A204.1 (cell line): ENCODE results near the gene C9orf72.

Experiments
- FAIRE-seq: peaks from 2 replicates; lab custom pipeline; 2012; peaks lifted over from hg19 to GRCh38; lab: Jason Lieb, UNC

C9orf72 gene

DNA sequence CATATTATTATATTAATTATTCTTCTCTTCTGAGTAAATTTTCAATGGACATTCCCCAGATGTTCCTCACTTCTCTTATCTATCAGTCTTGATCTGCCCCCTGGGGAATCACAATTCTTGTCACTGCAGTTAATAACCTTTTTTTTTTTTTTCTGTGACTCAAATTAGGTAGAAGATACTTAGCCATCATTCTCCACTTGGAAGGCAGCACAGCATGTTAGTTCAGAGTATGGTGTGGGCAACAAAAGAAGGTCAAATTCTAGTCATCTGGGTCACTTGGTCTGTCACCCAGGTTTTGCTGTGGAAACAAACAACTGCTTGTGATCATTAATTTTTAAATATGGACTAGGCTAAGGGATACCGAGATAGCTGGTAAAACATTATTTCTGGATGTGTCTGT lies 35.5 kb downstream of the C9orf72 start:
- FAIRE-seq, result no peak

DNA sequence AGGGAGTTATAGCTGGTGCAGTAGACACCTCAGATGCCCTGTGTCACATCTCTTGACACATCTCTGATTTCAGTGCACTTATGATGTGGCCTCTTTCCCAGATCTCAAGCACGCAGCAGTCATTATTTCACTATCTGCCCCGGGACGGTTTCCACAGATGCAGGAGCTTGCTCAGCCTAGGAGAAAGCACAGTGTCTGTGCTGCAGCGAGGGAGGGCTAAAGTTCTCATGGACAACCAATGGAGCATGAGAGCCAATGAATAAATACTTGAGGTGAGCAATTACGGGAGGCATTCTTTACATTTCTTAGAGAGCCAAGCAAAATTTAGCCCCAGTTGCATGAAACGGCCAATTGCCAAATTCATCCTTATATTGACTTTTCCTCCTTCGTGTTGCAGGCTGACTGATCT lies 36.2 kb downstream of the C9orf72 start:
- no peak for FAIRE-seq

DNA sequence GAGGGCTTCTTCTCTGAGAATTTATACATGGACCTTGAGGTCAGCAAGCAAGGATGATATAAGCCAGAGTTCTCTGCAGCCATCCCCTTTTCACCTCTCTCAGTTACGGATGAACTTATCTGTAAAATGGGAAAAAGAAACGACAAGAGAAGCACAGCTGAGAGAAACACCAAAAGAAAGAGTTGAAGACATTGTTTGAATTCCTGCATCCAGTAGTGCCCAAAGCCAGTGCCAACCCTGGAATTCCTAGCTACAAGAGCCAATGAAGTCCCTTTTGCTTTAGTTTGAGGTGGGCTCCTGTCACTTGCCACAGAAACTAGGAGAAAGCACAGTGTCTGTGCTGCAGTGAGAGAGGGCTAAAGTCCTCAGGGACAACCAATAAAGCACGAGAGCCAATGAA lies 37.1 kb downstream of the C9orf72 start:
- FAIRE-seq, result no peak

DNA sequence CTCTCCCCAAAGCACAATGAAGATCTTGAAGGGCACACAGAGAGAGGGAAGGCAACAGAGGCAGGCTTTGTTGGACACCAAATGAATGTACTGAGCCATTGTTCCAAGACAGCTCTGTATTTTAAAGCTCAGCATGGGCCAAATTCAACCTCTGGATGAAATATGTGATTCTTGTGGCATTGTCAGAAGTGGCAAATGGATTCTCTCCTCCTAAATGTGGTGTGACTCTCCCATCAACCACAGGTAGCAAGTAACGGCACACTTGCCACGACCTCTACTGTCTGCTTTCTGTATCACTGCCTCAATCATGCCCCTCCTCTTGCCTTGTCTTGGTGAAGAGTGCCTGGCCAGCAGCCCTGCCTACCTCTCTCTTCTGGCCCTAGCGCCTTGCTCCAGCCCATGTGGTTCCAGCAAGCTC lies 37.6 kb downstream of the C9orf72 start:
- no peak for FAIRE-seq

DNA sequence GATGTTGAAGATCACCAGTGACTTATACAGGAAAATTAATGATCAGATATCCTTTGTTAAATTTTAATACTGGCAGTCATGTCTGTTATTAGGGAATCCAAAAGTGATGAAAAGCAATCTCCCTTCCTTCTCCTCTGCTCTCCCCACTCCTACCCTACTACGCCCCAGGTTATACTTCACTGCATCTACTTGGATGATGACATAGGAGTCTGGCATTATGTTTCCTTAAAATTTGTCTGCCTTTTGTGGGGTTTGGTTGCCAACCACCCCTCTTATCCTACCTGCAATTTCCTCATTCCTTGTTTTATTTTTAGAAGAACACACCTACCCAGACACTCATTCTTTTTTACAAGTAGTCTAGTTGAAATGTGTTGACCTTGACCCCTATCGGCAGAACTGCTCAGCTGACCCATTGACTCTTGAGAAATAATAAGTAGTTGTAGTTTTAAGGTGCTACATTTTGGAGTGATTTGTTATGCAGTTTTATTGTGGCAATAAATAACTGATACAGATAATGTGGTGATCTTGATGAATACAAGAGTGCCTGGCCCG lies 38.5 kb downstream of the C9orf72 start:
- FAIRE-seq, result no peak

DNA sequence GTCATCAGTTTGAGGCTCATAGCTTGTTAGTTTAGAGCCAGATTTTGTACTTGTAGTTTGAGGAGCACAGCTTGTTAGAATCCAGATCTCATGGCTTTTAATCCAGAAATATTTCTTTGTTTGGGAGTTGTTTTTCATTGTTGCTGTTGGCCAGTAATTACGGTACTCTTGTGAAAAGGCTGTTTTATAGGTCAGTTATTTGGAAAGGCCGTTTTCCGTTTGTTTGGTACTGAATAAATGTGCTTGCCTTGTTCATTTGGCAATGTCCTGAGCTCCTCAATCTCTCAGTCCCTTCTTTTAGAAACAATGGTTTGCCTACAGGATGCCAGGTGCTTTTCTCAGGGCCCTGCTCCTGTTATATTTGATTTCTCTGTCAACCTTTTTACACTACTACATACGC lies 39.1 kb downstream of the C9orf72 start:
- FAIRE-seq, result no peak

DNA sequence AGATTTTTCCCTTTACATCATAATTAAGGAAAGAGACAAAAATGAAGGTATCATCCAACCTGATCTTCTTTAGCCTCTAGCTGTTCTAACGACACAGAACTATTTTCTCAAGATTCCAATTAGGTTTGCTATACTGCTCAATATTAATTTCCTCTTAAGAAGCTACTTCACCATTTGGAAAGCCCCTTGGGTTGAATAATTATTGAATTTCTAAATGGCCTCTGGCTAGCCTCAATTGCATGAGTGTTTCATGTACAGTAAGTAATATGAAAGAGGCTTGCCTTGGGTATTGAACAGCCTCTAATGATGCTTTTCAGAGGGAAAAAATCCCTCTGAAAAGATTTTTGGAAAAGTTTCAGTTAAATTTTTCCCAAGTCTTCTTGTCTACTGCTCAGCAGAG lies 40.0 kb downstream of the C9orf72 start:
- FAIRE-seq, result no peak

DNA sequence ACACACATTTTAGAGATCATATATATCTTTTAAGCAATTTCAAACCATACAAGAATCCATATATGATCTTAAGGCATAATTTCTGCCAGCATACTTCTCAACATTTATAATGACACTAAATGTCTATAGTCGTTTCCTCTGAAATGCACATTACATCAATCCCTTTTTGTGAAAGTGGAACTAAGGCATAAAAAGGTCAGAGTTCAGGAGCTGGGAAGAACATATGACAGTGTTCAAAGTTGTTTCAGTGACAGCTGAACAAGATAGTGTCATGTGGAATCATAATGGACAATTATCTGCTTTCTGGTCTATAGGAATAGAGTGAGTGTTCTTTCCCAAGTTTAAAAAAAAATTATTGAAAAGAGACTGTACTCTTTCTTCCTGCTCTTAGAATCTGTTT lies 41.2 kb downstream of the C9orf72 start:
- no peak for FAIRE-seq

DNA sequence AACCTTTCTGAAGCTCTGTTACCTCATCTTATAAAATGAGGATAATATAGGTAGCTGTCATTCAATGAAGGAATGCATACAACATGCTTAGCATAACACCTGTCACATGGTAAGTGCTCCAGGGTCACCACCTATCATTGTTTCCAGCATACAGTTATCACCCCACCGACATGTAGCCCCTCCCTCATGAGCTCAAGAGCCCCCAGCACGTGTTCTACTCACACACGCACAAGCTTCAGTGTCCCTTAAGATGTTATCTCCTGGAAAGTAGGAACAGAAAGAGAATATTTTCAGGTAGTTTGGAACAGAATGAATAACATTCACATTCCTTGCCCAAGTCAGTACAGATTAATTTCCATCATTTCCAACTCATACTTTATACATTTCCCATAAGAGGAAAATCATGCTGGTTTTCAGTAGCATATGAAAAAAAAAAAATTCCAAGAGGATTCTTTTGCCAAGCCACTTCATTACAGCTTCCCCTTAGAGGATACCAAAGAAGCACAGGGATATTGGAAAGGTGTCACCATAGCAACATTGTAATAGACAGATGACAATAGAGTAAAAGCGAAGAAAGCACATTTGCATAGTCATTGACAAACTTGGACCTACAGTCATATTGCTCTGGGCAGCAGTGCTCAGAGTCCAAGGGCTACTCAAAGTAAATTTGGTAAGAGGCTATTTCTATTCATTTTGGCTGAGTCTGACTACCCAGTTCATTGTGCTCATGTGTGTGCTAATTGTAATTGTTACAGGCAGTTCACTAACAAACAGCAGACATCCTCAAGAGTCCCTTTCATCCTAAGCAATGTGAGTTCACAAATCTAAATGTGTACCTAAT lies 42.1 kb downstream of the C9orf72 start:
- FAIRE-seq, result no peak

DNA sequence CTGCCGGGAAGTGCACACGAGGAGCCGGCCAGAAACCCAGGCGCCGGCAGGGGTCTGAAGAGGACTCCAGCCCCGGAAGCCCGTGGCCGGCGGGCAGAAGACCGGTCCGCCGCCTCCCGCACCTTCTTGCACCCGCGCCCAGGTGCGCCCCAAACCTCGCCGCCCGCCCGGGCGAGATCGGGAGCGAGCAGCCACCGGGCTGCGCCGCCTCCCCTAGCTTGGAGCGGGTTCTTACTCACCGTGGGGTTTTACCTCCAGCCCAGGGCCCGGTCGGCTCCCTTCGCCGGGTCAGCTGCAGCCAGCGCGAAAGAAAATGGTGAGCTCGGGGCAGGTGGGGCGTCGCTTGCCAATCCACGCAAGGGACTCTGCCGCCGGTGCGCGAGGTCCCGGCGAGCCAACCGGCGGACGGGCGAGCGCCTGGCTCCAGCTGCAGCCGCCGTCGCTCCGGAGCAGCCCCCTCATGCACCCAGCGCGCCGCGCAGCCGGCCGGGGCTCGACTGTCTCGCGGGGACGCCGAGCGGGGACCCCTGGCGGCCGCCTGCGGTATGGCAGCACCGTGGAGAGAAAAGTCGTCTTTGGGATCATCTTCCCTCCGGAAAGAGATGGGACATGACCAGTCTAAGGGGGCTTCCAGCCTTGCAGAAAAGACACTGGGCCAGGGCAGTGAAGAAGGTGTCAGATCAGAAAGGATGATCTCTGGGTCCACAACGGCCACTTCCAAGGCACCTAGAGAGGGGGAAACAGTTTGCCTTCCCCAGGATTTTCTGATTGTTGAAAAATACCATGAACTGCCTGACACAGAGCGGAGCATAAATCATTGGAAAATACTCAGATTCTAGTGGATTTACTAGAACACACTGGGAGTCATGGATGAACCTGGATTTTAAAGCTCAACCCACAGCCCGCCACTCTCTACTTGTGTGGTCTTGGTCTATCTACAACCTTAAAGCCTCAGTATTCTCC lies 43.7 kb downstream of the C9orf72 start, which contains the start of gene MOB3B:
Gene MOB3B, minus strand, starts transcription at position 499 of the 963 bp plus-strand sequence. CDS start 74,264 bp downstream, outside the sequence.
- no peak for FAIRE-seq

DNA sequence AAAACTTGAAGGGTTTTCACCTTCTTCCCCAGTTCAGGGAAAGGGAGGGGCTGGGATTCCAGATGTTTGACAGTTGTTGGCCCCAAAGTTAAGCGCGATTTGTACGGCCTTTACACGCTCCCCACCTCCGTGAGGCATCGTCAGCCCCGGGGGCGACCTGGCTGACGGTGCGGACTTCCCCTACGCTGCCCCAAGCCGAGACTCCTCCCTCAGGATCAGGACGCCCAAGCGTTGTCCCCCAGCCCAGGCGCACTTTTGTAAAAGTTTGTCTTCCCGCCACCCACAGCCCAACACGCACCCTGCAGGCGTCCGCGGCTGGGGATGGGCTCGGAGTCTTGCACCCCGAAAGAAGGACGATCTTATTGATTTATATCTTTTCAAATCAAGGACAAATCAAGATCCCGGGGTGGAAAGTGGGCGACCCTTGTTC lies 44.4 kb downstream of the C9orf72 start:
- FAIRE-seq, result no peak

DNA sequence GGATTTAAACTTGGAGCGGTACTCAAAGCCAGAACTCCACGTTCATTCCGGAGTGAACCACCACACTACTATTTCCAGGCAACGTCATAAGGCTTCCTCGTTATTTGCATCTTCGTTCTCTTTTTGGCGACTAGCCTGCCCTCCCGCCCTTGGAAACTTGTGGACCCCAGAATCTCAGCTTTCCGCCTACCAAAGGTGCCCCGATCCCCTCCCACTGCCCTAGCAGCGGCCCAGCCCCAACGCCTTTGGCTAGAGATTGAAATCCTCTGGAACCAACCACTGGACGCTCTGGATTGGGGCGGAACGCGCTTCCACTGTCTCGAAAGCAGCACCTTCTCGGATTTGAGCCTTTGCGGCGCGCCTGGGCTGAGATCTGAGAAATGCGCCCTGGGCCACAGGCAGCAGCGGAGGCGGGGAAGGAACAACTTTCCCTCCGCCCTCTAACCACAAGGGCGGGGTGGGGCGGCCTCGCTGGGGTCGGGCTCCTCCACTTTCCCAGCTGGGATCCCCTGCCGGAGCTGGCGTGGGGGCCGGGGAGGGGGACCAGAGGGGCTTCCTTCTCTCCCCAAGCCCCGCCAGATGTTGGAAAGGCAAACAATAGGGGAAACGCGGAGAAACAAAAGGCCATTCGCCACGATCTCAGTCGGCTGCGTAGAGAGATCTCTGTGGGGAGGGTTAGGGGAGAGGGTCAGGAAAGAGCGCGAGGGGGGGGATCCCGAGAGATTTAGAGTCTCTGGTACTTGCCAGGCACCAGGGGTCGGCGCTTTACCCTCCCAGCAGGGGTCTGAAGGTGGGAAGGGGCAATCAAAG lies 45.0 kb downstream of the C9orf72 start:
- no peak for FAIRE-seq

DNA sequence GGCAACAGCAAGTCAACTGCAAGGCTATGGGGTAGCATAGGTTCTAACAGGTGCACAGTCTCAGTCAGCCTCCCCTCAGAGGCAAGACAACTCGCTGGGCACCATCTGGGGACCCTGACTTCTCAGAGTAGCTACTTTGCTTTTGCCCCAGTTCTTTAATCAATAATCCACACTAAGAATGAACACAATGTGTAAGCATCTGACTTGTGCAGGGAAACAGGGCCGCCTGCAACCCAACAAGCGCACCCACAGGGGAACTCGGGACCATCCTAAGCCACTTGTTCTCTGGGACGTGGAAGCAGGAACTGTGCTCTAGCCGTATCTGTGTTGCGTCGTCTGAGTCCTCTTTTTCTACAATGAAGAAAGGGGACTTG lies 45.6 kb downstream of the C9orf72 start:
- FAIRE-seq, result no peak

DNA sequence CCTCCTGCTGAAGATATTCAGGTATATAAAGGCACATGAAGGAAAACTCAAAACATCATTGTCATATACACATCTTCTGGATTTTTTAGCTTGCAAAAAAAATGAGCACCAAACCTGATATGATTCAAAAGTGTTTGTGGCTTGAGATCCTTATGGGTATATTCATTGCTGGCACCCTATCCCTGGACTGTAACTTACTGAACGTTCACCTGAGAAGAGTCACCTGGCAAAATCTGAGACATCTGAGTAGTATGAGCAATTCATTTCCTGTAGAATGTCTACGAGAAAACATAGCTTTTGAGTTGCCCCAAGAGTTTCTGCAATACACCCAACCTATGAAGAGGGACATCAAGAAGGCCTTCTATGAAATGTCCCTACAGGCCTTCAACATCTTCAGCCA lies 49.0 kb downstream of the C9orf72 start, which contains the start of gene IFNK:
Gene IFNK, plus strand, starts transcription at position 55 of the 400 bp plus-strand sequence. Its CDS starts 47 bp downstream, at position 102.
- FAIRE-seq, result no peak

DNA sequence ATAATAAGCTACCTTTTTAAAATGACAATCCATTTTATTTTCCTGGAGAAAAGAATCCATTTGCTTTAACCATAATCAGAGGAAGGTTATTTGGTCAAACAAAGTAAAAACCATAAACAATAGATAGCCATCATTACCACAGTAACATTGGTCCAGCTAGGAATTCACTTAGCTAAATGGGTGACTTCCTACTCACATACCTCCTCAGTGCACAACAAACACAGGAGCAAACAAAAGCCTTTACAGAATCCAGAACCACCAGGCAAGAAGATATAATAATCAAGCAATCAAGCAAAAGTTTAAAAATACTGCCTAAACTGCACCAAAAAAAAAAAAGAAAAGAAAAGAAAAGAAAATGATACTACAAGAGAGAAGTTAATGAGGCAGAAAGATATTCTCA lies 50.1 kb downstream of the C9orf72 start:
- FAIRE-seq, result no peak

DNA sequence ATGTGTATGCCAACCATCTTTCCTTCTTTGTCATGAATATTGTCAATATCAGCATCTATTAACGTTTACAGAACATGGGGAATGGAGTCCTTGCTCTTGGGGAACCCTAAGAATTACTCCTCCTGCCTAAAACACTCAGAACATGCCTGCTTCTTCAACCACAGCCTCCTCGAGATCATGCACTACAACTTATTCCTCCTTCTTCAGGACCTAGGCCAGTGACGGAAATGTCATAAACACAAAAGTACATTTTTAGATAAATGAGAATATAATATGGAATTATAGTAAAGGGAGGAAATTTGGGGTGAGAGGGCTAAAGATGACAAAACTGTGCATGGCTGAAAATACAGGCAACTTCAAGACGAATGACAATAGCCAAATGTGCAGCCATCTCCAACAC lies 52.3 kb downstream of the C9orf72 start:
- no peak for FAIRE-seq

DNA sequence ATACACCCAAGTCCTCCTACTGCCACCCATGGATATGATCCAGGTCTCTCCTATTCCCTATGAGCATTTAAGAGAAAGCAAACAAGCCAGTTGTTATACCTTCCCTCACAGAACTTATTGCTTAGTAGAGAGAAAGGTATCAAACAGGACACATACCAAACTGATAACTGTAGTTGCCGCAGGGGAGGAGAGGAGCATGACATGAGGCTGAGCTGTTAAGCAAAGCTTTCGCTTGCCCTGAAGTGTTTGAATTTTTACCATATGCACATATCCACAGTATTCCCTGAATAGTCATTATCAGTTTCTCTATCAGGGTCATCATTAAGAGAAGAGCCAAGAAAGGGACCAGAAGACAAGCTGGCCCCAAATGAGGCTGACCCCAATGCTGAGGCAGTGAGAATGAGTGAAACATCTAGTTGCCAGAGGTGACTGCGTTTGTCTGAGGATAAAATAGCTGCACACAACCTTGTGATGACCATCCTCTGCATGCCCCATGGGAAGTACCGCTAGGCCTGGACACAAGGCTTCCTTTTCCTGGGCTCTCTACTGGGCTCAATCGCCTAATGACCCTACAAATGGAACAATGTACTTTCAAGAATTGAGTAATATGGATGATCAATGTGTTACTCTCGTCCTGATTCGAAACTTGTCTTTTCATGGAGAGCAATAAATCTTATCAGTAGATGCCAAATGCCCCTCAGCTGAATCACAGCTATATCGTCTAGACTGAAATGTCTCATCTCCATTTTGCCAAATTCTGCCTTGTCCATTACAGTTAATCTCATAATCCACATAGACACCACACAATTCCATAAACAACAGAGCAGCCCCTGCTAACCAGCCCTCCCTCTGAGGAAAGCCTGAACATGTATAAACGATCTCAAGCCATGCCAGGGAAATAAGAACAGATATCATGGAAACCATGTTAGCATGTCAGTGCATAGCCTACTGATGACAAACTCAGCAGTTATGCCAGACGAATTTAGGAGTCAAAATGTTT lies 53.5 kb downstream of the C9orf72 start:
- no peak for FAIRE-seq

DNA sequence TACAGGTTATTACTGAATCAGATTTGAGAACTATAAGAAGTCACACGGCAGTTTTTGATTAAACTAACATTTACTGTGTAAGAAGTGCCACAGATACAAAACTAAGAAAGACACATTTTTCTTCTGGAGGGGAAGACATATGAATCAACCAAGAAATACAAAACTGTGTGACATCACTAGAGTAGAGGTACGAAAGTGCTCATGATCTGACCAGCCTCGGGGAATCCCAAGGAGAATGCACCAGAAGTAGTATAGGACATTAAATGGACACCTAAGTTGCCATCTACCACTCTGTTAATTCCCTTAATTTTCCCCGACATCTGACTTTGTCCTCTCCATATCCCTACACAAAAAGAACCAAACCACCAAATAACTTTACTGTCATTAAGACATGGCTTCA lies 54.5 kb downstream of the C9orf72 start:
- no peak for FAIRE-seq

DNA sequence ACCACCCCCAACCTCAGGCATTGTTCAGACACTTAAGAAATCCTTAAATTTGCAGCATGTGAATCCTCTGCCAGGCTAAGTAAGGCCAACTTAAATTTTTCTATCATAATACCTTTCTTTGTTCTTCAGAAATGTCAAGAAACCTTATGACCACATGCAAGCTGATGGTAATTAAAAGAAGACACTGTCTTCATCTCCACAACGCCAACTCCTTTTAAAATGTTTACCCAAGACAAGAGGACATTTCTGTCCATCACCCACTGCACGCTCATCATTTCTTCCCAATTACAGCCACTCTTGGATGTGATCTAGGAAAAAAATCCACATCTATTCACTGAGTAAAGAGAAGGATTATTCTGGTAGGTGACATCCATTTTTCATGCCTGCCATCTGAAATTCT lies 55.3 kb downstream of the C9orf72 start:
- FAIRE-seq, result no peak

DNA sequence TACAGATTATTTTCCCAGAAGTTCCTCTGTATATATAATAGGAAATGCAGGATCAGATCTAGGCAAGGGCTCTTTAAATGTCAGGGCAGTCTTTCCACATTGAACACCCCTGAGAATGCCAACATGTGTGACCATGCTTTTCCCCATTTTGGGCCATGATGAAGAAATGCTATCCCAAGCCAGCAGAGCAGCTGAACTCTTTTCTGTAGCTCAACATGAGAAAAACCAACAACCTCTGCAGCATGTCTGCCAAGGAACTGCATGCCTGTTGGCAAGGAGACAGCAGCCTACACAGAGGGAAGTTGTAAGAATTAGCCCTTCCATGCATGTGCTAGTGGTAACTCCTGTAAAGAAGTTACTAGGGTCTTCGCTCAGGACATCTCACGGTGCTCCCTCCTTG lies 58.7 kb downstream of the C9orf72 start:
- no peak for FAIRE-seq

DNA sequence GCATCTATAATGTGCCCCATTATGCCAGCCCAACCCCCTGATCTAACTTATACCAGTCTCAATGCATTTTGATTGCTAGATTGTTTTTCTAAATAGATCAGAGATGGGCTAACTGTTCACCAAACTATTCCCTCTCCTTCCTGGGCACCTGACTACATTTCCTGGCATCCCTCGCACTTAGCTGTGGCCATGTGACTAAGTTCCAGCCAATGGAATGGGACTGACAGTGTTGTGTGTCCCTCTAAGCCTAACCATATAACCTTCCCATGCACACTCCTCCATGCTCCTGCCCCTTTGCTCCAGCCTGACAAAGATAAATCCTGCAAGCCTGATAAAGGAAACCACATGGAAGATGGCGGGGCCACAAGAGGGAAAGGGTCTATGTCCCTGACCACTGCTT lies 61.5 kb downstream of the C9orf72 start:
- FAIRE-seq, result no peak
